HG03469 (cell line): Measurements from ENCODE around the gene TENT5A.
"Not testable (repeated sequence)": the region's sequence is repeated elsewhere in the genome, so short reads cannot be mapped to it uniquely, and the experiment has no call there.

Source experiments
- ATAC-seq: cut with Tn5 transposase; IDR thresholded peaks from one replicate; pipeline ENCODE4 v1.9.1; 2021; ENCODE audit warnings: mild to moderate bottlenecking, moderate library complexity, moderate number of reproducible peaks; ENCODE audit not compliant: unreplicated experiment

TENT5A gene

DNA sequence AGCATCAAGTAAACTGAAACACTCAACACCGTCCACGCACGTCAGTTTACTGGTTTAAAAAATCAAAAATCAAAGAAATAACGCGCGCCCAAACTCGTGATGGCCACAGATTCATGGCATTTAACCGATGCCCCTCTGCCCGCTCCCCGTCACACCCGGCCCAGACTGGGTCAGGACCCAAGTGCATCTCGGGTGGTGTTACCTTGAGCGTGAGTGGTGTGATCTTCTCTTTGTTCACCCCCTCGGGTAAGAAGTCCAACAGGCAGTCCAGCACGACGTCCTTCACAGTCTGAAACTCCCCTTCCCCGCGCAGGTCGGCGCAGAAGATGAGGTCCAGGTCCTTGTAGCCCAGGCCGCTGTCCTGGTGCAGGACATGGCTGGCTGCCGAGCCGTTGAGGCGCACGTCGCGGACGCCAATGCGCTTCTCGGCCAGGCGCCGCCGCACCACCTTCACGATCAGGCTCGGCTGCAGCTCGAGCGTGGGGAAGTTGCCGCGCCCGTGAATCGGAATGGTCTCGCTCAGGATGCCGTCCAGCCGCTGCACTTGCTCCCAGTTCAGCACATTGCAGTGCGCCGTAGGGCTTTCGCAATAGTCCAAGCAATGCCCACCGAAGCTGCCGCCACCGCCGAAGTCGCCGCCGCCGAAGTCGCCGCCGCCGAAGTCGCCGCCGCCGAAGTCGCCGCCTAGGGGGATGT, 945 bp downstream of the TENT5A start:
- ATAC-seq = no peak

DNA sequence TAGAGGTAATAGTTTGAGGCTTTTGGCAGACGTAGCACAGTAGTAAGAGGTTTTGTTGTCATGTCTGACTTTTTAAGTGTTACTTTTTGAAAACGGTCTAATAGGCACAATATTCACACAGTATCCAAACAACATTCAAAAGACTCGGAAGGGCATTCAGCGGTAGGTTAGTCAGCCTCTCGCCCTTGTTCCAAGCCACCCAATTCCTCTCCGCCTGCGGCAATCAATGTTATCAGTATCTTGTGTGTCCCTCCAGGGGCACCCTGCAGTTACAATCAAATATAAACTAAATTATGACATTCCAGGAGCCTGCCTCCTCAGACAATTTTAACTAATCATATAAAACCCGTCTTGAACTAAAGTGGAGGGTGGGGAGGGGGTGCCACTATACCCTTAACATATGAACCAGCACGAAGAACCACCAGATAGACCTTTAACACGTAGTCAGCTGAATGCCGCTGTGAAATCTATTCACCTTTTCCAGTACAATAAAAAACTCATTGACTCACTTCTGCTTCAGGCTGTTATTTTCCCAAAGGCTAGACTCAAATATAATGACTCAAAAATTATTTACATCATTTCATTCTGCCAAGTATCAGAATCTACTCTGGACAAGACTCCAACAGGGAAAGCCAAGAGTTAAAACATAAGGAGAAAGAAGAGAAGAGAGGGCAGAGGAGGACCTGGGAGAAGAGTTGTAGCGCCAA, 1.6 kb downstream of the TENT5A start:
- ATAC-seq = no peak

DNA sequence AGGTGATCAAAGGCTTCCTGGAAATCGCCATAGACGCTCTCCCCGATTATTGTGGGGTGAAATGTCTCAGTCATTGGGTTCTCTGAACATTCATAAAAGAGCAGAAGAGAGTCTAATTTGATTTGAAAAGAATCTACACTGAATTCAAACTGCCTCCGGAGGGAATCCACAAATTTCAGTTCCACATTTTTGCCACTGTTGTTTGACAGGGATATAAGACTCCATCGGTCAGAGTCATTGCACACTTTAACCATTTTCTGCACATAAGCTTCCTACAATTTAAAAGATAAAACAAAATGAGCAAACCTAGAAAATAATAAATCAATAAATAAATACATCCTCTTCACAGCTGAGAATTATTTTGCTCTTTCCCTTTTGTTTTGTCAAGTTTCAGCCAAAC, 2.3 kb downstream of the TENT5A start:
- ATAC-seq = no peak

DNA sequence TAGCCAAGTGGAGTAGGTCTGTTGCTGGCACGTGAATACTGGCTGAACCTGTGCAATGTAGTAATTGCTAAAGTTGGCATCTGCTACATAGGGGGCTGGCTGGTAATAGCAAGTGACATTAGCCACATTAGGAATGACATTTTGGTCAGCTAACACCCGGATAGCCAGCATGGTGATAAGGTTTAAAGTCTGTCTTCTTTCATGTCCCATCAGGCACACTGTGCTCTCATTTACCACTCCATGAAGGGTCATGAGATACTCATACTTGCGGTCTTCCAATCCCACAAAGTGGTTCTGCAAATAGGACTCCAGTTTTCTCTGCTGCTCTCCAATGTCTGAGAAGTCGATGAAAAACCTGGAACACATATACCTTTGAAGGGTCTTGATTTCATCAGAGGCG, 2.8 kb downstream of the TENT5A start:
- ATAC-seq = no peak

DNA sequence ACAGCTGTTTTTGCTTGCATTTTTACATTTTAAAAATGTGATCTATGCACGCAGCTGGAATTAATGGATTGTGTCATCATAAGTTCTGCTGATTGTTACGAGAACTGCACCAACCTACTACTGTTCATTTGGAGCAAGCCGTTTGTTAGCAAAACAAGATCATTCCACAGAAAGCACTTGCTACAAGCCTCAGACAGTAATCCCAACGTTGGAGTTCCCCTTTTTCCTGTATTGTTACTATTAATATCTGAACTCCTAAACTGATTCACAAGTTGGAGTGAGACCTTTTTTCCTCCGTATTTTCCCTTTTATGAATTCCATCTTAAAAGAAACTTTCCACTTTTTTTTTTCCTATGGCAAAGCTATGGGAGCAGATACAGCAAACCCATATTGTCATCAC, 3.5 kb downstream of the TENT5A start:
- no peak for ATAC-seq

DNA sequence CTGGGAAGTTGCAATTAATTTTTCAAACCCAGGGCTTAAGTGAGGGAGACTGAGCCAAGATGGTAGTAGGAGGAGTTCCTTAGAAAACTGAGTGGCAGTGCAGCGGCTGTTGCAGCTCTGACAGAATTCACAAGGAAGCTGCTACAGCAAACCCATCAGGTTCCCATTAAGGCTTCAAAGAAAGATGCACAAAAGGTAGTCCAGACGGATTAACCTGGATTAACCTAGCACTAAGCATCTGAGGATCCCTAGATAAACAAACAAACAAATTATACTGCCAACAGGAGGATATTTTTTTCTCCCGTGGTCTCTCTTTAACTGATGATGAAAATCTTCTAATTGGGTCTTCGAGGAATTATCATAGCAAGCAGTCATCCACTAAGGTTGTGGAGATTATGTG, 5.2 kb downstream of the TENT5A start:
- no peak for ATAC-seq

DNA sequence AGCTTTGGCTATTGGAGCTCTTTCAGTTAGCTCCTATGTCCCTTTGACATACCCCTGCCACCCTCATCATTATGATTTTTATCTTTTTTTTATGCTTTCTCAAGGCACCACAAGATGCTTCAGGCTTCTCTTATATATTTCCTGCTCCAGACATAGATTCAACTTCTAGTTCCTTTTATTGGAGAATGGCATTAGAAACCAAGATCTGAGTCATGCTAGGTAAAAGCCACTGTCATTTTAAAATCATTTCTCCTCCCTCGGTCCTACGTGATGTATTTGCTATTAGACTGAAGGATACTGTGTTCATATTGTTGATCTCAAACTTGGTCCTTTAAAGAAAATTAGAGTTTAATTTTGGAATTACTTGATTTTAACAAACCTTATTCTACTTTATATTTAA, 8.3 kb downstream of the TENT5A start:
- ATAC-seq = no peak

DNA sequence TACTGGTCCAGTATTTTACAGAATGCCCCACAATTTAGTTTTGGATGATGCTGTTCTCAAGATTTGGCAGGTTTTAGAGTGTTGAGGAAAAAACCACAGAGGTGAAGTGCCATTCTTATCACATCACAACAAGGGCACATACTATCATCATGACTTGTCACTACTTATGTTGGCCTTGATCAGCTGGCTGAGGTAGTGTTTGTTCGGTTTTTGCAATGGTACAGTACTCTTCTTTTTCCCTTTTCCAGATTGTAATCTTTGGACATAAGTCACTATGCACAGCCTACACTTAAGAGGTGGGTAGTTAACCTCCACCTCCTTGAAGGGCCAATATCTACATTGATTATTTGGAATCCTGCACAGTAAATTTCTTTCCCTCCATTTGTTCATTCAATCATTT, 8.8 kb downstream of the TENT5A start:
- ATAC-seq = no peak

DNA sequence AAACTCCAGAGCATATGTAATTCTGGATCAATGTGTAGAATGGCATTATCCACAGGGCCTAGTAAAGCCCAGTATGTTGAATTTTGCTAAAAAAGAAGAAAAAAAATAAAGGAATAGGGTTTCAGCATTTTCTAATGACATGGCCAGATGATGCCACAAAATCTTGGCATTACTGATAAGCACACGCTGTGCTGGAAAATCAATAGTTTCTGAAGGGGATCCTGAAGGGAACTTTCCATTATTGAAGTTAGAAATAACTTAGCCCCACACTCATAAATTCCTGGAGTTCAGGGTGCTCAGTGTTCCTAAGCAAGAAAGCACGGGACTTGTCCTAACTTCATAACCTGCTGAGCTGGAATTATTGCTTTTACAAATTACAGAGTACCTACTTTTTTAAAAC, 10.8 kb downstream of the TENT5A start:
- ATAC-seq = no peak

DNA sequence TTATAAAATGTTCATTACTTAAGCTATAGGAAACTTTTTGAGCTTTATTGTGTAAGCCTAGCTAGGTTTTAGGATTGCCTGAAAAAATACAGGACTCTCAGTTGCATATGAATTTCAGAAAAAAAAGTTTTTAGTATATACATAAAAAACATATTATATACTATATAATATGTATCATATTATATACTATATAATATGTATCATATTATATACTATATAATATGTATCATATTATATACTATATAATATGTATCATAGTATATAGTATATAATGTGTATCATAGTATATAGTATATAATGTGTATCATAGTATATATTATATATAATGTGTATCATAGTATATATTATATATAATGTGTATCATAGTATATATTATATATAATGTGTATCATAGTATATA, 11.9 kb downstream of the TENT5A start:
- ATAC-seq = not testable (repeated sequence)

DNA sequence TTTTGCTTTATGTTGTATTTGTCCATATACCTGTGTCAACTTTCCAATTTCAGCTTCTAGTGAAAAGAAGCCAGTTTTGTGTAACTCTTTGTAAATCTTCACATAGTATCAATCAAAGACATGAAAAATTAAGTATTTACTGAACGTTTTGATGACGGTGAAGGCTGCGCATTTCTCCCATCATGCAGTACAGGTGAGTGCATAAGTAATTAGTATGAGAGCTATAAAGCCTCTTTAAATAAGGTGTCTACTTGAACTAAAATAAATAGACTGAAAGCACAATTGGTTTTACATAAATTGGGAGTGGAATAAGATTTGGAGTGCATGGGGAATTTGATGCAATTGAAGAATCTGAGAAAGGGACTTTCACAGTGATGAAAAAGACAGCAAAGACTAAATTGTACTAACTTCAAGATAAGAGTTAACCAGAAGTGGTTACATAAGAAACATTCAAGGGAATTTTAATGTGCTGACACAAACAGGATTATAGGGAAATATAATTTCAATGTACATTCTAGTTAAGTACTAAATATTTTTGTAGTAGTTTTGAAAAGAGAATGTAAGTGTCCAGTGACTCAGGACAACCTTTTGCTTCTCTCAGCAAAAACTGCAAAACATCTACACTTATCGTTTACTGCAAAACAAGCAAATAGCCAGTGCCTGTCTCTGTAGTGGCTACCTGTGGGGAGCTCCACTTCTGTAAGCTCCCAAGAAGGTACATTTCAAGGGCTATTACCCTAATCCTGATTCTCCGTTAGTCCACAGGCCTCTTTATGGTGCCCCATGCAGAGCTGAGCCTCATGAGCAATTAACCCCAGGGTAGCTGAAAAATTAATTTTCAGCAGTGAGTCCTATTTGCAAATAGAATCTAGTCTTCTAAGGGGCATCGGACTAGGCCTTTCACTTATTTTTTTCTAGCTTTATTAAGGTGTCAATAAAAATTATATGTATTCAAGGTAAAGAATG, 13.0 kb downstream of the TENT5A start:
- ATAC-seq = no peak

DNA sequence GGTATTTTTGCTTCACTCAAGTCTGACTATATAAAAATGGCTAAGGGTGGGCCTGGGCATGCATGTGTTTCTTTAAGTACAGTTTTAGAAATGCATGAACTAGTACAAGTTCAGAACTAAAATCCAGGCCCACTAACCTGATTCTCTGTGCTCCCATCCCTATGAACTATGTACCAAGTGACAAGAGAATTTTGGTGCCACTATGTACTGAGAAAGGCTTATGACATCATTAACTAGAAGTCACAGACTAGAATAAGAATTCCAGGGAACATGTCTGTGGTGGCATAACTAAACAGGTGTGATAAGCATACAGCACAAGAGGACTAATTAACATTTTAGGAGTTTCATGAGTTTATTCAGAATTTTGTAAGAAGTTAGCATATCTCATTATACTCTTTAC, 16.1 kb downstream of the TENT5A start:
- no peak for ATAC-seq

DNA sequence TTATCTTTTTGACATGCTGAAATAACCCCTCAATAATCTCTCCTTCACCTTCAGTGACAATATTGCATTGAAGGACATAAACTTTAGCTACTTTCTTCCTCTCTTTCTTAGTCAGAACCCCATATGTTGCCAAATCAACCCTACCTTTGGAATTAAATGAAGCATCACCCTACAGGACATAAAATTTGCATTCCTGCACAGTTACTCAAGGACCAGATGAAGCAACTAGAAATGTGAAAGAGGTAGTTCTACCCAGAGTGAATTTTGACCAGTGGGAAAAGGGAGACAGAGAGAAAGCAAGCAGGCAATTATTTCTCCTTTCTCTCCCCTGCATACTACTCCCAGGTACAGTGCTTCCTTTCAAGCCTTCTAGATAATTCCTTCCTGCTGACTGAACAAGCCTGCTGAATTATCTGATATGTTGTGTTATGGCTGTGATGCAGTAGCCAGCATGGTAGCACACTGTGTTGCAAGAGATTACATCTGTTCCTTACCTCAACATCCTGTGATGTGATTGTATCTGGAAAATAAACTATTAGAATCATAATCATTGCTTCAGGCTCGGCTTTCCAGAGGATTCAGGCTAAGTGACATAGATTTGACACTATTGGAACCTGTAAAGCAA, 16.6 kb downstream of the TENT5A start:
- ATAC-seq = no peak

DNA sequence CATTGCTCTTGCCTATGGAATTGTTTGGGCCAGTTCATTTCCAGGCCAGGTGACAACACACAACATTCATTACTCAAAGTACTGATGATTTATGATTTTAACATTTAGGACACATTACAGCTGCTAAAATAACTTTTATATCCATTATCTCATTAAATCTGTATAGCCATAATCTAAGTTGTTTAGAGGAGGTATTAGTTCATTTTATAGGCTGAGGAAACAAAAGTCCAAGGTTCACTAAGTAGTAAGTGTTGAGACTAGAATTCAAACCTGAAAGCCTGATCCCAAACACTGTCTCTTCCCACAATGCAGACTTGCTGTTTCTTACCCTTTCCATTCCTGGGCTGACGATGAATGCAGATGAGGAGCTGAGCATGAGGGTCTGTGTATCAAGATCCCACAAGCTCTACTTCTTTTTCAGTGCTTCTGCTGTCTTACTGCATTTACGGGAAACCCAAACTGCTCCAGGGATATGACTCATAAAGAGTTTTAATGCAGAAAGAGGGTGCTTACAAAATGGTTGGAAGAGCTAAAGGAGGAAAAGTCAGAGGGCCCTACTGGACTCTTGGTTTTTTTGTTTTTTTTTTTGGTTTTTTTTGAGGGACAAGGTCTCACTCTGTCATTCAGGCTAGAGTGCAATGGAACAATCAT, 17.9 kb downstream of the TENT5A start:
- ATAC-seq = no peak

DNA sequence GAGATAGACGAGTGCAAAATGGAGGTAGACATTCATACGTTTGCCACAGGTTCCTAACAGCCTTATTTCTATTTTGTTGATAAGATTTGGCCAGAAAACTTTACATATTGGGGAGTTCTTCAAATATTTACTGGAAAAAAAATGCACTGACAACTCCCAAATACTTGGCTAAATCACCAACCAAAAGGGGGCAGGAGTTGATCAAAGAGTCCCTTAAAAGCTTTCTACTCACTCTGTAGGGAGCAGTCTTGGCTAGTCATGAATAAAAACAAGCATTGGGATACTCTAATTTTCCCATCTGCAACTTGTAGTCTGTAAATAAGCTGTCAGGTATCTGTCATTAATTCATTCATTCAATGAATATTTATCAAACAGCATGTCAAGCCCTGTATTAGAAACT, 18.4 kb downstream of the TENT5A start:
- ATAC-seq = no peak

DNA sequence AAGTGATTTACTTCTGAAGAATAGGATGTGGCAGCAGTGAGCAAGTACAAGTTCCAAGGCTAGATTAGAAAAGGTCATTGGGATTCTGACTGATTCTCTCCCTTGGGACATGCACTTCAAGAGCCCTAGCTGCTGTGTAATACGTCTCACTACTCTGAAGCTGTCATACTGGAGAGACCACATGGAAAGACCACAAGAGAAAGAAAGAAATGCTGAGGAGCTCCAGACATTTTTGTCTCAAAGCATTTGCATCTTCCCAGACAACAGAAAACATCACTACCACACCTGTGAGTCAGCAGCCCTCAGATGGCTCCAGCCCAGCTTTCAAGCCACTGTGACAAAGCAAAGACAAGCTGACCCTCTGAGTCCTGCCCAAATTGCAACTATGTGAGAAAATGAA, 20.7 kb downstream of the TENT5A start:
- ATAC-seq = no peak

DNA sequence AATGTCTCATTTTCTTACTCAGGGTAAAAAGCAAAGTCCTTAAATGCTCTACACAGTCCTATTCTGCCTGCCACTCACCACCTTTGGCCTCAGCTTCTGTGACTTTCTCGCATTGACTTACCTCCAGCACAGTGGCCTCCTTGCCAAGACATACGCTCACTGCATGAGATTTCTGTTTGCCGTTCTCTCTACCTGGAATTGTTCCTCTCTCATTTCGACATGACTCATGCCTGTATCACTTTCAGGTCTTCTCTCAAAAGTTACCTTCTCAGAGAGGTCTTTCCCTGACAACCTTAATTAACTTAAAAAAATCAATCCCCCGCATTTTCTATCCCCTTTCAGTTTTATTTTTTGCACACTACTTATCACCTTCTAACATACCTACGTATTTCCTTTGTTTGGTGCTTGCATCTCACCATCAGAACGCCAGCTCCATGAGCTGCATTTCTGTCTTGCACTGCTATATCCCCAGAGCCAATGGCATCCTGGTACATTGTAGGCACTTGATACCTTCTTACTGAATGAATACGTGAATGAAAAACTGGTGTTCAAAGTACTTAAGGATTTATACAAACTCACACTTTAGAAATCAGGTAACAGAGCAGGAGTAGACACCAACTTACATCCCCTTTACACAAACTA, 24.5 kb downstream of the TENT5A start:
- no peak for ATAC-seq

DNA sequence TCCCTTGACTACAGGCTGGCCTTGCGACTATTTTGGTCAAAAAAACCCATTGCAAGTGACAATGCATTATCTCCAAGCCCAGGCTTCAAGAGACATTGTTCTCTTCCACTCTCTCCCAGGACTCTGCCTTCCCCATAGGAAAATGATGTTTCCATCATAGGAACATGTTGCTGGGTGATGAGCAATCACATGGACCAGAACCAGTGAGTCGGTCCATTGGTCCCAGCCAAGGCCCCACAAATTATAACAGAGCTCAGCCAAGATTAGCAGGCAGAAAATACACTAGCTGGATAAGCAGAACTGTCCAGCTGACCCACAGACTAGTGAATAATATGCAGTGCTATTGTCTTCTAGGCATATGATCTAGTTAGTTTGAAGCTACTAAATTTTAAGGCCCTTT, 27.4 kb downstream of the TENT5A start:
- ATAC-seq = no peak

DNA sequence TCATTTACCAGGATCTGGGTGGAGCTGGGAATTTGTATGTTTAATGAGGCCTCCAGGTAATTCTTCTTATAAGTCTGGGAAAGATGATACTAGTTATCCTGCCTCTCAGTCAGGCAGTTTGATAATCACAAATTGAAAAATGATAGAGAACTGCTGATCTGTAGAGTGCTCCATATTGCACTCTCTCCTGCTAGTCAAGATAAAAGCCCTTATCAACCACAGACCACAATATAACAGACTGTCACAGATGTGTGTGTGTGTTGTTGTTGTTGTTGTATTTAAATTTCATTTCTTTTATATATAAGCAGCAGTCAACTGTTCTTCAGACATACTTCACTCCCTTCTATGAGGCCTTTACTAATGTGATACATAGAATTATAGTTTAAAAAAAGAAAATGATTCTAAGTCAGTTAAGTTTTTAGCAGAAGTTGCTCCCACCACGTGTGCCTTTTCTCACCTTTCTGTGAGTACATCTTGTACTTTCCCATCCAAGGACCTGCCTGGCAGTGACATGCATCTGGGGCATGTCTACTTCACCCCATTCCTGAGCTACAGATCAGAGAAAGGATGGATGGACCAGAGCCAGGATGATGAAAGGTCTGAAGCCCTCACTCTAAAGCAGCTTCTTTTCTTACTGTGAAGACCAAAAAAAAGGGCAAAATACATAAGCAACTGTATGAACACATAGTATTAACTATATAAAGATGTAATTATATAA, 29.8 kb downstream of the TENT5A start:
- ATAC-seq = no peak

DNA sequence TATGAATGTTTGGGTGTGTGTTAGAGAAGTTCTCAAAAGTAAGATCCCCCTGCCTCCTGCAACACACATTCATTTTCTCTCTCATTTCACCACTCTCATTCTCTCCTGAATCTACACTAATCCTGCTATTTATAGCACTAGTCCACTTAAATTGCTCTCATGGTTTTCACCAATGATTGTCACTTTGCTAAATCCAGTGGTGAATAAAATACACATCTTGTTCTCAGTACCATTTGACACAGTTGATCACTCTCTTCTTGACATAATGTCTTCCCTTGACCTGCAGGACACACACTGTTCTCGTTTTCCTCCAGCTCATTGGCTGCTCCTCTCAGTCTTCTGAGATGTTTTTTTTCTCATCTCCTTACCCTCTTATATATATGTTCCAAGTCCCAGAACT, 32.1 kb downstream of the TENT5A start:
- ATAC-seq = no peak
